HG03565 (cell line): ENCODE data around the gene FAS.
A peak's percentile ranks its signal among the peaks of the same experiment; 100 is the strongest.
"Not testable (repeated sequence)": the region's sequence is repeated elsewhere in the genome, so short reads cannot be mapped to it uniquely, and the experiment has no call there.

Experiments used
- ATAC-seq: cut with Tn5 transposase; IDR thresholded peaks from one replicate; pipeline ENCODE4 v1.9.1; 2021; ENCODE audit warnings: mild to moderate bottlenecking, moderate library complexity; ENCODE audit not compliant: unreplicated experiment

Gene FAS

GRCh38 chr10:88992921-88993524 lies 2.4 kb downstream of the FAS start:
- ATAC-seq, result no peak

- no peak for ATAC-seq
These were observed 3.4 kb downstream of the FAS start for GRCh38 chr10:88994019-88994418.

DNA sequence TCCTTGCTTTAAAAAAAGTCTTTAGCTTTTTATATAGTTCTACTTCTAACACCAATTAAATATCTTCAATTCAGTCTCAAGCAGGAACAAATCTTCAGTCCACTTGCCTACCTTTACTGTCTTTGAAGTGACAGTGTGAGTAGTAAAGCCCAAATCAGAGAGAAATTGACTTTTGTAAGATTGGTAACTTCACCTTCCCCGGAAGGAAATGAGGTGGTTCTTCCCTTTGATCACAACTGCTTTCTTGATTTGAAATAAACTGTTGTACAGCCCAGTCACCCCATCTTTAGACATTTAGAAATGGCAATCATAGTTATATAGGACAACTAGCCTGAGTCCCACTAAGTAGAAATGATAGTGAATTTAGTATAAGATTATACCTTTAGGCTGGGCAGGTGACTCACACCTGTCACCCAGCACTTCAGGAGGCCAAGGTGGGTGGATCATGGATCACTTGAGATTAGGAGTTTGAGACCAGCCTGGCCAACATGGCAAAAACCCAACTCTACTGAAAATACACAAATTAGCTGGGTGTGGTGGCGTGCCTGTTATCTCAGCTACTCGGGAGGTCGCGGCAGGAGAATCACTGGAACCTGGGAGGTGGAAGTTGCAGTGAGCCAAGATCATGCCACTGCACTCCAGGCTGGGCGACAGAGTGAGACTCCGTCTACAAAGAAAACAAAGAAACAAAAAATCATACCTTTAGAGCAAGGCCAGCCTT lies 4.7 kb downstream of the FAS start:
- ATAC-seq, result no peak

- ATAC-seq, result no peak
These were observed 6.3 kb downstream of the FAS start for GRCh38 chr10:88996927-88997326.

DNA sequence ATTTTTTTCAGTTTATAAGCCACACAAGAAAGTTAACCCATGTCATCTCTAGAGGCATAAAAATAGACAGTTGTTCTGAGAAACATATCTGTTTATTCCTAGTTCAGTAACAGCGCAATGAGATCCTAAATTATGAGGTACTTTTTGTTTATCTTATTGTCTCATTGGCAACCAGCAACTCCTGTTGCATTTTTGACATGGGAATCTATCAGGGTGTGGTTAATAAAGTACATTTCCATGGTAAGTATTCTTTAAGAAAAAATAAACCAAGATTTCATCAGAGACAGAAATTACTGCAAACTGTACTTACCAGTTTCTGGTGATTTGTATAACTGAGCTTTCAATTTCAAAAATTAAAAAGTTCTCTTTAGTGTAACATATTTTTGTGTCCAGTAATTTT lies 9.0 kb downstream of the FAS start:
- no peak for ATAC-seq

- ATAC-seq, result peak; percentile 33
These were observed 10.6 kb downstream of the FAS start for GRCh38 chr10:89001024-89001728.

DNA sequence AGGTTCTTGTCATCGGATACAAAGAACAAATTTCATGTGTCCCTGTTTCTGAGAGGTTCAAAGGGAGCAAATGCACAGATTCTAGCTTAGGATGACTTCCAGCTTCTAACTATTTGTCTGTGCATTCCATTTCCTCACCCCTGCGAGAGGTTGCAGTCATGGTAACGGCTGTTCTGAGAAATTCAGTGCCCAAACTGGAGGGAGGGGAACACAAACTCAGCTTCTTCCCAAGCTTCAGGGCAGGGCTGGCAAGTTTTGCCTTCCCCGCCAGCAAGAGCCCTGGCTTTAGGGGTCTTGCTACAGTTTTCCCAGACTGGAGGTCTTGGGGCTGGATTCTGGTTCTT lies 11.1 kb downstream of the FAS start:
- ATAC-seq, result no peak

DNA sequence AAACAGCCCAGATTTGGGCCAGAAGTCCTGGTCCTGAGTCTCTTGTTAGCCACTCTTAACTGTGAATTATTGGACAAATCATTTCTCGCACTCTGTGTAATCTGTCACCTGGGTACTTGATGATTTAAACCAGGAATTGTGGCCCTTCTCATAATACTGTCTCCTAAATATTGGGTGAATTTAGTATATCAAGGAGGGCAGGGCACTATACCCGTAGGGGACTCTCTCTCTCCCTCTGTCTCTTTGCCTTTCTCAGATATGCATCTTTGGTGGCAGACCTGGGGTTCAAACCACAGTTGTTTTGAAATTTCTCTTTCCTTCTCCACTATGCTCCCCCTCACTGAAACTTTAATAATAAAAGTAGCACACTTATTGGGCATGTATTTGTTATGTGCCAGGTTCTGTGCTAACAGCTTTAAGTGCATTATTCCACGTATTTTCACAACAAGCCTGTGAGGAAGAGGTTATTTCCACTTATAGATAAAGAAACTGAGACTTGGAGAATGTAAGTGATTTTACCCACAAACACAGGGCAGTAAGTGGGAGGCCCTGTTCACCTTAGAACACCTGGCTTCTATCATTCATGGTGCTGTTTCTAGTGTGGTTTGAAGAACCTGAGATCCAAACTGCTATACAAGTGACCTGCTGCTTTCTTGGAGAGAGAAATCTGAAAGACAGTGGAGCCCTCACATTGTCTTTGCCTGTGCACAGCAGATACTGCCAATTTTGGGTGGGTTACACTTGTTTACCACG lies 11.8 kb downstream of the FAS start:
- ATAC-seq, result no peak

DNA sequence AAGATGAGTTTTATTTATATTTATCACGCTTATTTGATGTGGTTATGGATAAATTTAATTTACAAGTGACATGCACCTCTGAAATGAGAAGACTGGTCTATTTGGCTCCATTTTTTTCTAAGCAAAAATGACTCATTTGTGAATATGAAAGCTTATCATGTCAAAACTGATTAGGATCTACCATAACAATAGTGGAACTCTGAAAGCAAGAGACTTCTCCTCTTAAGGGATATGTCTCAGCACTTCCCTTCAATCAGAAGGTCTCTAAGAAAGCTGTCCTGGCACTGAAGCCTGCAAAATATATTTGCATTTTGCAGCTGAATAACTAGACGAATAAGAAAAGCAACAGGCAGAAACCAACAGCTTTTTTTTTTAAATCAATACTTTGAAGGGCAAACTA lies 12.7 kb downstream of the FAS start:
- no peak for ATAC-seq

DNA sequence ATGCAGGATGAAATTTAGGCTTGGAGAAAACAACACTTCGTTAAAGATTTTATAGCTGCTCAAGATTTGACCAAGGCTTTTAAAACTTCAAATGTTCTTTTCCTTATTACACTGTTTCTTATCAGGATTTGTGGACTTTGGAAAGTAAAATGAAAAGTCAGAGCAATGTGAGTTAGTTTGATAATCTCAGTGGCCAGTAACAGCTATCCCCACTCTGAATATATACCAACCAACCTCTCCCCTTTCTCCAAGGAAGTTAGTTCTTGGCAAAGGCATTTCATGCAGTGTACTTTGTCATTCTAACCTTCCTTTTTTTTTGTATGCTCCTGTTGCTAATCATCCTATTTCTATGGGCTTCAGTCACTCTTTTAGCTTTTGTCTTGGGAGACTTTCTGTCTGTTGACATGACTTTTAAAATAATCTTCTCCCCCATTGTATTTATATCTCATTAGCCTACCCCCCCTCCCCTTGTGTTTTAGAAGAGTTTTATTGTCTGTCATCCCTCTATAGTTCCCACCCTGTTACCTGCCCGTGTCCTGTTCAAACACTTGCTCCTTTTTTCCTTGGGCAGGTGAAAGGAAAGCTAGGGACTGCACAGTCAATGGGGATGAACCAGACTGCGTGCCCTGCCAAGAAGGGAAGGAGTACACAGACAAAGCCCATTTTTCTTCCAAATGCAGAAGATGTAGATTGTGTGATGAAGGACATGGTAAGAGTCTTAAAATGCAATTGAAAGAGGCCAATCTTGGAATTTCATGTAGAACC lies 16.7 kb downstream of the FAS start:
- ATAC-seq, result no peak

DNA sequence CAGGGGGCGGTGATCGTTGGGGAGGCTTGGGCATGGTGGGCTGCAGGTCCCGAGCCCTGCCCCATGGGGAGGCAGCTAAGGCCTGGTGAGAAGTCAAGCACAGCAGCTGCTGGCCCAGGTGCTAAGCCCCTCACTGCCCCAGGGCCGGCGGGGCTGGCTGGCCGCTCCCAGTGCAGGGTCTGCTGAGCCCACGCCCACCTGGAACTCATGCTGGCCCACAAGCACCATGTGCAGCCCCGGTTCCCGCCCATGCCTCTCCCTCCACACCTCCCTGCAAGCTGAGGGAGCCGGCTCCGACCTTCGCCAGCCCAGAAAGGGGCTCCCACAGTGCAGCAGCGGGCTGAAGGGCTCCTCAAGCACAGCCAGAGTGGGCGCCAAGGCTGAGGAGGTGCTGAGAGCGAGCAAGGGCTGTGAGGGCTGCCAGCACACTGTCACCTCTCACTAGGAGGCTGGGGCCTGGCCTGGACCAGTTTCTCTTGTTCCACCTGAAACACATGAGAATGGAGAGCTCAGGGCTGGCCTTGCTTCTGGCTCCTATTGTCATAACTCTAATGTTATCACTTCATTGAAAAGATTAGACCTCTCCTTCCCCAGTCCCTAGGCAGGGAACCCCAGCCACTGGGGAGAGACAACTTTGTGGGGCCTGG lies 28.2 kb downstream of the FAS start:
- ATAC-seq, result not testable (repeated sequence)

DNA sequence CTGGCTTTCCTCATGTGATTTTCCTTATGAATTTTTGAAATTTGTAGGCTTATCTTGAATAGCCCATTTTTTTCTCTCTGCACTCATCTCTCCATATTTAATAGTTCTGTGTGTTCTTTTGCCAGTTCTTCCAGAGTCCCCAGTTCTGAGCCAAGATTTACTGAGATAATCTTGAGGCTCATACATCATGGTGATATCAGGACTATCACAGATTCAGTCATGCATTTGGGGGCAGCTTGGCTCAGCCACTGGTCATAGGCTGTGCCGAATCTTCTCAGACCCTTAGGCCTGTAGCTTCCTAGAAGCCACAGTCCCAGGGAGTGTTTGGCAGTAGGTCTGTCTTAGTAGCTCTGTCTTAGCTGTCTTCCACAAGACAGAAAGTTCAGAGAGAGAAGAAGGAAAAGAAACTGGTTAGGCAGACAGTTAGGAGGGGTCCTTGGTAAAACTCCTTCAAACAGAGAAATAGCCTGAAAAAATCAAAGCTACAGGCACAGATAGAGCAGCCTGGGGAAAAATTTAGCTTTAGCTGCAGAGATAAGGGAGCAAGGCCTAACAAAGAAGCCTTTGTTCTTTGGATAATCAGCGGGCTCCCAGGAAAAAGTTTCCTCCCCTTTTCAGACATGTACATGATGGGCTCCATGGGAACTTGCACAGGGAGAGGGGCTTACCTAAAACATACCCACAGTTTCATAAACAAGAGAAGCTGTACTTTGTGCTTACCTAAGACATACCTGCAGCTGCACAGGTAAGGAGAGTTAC lies 29.1 kb downstream of the FAS start:
- ATAC-seq, result no peak

DNA sequence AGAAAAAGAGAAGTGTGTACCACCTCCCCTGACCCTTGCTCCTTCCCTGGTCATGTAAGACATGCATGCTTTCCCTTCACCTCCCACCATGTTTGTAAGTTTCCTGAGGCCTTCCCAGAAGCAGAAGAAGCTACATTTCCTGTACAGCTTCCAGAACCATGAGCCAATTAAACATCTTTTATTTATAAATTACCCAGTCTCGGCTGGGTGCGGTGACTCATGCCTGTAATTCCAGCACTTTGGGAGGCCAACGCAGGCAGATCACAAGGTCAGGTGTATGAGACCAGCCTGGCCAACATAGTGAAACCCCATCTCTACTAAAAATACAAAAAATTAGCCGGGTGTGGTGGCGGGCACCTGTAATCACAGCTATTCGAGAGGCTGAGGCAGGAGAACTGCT lies 30.9 kb downstream of the FAS start:
- not testable (repeated sequence) for ATAC-seq

DNA sequence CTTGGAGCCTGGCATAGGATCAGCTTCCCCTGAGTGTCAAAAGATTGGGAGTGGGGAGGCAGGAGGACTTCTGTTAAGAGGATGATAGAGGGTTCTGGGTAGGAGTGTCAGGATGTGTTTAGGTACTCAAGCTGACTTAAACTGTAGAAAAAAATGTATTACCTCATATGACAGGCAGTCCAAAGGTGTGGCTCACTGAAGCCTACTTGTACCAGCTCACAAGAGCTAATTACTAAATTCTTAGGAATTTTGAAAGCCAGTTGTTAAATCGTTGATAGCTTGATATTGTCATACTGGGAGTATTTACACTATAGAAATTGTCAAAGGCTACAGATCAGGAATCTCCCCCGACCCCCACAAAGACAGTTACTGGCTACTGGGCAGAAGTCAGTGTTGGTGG lies 32.1 kb downstream of the FAS start:
- no peak for ATAC-seq

- no peak for ATAC-seq
These were observed 34.9 kb downstream of the FAS start for GRCh38 chr10:89025453-89025852.

DNA sequence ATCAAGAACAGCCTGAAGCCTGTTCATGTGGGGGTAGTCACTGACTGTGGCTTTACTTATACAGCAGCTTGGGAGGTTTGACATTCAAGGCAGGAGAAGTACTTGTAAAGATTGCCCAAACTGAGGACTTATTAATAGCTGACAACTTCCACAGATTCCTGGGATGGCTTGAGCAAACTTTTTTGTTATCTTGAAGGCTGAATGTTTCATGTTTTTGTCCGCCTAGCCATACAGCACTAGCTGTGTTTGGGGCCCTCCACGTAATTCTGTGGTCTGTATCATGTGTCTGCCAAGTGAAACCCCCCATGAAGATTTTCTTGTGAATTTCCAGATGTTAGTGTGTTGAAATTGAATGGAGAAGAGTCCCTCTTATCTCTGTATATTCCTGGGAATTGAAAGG lies 38.6 kb downstream of the FAS start:
- ATAC-seq, result no peak

GRCh38 chr10:89029785-89030437 lies 39.3 kb downstream of the FAS start:
- no peak for ATAC-seq

DNA sequence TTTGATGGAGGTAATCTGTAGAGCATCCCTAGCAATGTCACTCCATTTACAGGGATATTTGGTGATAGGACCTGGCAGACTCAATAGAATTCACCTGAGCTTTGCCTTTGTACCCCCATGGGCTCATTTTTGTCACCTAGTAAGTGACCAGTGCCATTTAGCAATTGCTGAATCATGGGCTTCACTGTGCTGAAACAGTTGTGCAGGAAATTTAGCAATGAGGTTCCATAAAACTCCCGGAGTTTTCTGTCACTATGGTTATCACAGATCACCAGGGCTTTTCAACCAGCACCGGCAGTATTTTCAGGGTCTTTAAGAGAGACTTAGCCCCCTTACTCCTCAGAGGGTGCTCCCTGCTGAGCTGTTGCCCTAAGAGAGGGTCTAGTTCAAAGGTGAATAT lies 40.2 kb downstream of the FAS start:
- no peak for ATAC-seq
